RPMI7951 (cell line): ENCODE data around the gene CACNA1C. TPM values are rescaled to one million over a fixed set of nuclear protein-coding genes. Genes with fewer than 3 reads are reported as not detected.
"Not testable (repeated sequence)": the region's sequence is repeated elsewhere in the genome, so short reads cannot be mapped to it uniquely, and the experiment has no call there.

Experiments
- DNase-seq: peaks from one replicate; pipeline ENCODE4 v3.0.0-alpha.2; 2012; ENCODE audit warnings: low read depth
- total RNA-seq: library from RNA; depleted of rRNA; stranded (reverse); fragments of >200 nt; shearing (Covaris generic); gene quantifications from 2 replicates; pipeline ENCODE4 v1.2.3, GENCODE V29; 2014

Gene CACNA1C
- total RNA-seq, 1 experiment from 2014 or later, result 1.6 TPM

DNA sequence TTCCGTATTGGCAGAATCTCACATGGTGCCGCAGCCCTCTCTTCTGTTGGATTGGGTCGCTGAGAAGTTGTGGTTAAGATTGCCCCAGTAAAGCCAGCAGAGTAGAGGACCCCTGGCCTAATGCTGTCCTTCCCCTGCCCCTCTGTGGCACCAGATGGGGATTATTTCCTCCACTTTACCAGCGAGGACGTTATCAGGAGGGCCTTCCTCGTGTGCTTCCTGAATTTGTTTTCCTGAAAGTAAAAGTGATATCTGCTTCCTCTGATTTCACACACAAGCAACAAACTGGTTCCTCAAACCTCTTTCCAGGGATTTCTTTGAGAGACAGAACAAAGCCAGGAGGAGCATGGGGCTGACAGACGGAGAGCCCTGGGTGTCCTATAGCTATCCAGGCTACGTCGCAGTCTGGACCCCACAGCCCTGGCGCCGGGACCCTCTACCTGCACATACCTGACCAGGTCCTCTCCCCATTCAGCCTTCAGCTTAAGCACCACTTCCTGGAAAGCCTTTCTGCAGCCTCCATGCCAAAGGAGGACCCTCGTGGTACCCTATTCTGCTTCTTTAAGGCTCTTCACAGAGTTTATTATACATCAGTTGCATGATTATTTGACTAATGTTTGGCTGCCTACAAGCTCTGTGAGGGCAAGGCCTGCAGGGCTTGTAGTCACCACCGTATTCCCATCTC is 427.2 kb downstream of the CACNA1C start:
- no peak for DNase-seq

- DNase-seq, result no peak
These were observed 428.6 kb downstream of the CACNA1C start for GRCh38 chr12:2481346-2481745.

DNA sequence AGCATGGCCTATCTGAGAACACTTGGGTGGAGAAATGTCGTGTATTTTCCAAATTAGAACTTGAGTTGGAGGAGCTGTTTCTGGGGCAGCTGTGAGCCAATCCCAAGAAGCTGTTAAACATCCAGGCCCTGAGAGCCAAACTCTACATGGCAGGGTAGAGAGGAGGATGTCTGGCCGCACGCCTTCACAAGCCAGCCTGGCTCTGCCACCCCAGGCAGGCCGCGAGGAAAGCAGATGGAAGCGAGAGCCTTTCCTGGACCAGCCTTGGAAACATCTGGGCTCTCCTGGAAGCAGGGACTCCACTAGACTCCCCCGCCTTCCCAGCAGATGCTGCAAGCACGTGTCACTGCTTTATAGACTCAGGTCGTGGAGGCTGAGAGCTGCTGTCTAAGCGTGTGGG is 429.2 kb downstream of the CACNA1C start:
- peak; percentile 33 for DNase-seq

DNA sequence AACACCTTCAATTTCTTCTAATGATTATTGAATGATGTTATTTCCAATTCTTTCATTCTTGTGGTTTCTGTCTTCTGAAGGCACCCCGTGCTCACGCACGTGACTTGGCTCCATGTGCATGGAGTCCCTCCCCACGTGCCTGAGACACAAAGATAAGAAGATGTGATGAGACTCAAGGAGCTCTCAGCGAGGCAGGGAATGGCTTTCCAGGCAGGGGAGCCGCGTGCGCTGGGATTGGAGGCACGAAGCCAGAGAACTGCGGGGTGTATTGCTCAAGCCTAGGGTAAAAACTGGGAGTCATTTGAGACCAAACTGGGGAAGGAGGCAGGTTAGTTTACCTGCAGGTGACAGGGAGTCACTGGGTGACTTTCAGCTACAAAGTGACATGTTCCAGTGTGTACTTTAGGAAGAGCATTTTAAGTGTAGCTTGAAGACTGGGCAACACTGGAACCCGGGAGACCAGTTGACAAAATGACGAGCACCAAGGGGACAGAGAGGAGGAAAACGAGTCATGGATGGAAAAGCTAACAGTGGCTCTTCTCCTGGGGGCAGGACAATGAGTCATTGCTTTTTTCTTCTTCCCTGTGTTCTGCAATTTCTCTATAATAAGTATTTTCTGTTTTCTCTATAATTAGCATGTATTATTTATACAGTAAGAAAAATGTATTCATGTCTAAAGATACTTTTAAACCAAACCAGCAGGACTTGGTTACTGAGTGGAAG is 430.3 kb downstream of the CACNA1C start:
- DNase-seq, result no peak

DNA sequence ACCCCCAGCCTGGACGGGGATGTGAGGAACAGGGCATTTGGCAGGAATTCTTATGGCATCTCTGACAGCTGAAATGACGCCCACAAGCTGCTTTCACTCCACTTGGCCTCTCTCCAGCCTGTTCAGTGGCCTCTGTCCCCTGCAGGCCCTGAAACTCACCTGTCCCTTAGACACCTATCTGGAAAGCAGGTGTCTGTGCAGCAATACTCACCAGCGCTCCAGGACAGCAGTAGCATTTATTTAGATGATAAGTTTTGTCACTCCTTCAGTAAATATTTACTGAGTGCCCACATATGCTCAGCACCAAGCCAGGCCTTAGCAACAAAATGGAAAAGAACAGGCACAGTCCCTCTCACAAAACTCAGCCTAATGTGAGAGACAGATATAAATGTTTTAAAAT is 430.9 kb downstream of the CACNA1C start:
- DNase-seq, result no peak

DNA sequence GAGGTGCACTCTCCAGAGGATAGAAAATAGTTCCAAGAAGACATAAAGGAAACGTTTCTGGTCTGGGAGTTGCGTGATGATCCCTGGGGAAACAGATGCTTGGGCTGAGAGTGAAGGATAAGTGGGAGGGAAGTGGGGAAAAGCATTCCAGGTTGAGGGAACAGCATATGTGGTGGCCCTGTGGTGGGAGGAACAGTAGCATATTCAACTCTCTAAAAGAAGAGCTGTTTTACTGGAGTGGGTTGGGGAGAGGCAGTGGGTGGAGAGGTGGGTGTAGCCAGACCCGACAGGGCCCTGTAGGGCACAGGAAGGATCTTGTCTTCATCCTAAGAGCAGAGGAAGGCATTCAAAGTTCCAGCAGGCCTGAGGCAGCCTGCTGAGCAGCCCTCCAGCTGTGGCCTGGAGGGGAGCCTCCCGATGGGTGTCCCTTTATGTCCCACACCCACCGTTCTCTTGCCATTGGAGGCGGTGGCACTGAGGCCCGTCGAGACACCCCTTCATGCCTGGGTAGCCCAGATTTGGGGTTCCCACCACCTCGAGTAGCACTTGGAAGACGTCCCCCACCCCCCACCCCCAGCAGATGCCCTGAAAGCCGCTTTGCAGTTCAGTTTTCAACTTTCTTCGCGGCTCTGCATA is 431.5 kb downstream of the CACNA1C start:
- no peak for DNase-seq

- DNase-seq, result no peak
These were observed 432.9 kb downstream of the CACNA1C start for GRCh38 chr12:2485681-2486080.

DNA sequence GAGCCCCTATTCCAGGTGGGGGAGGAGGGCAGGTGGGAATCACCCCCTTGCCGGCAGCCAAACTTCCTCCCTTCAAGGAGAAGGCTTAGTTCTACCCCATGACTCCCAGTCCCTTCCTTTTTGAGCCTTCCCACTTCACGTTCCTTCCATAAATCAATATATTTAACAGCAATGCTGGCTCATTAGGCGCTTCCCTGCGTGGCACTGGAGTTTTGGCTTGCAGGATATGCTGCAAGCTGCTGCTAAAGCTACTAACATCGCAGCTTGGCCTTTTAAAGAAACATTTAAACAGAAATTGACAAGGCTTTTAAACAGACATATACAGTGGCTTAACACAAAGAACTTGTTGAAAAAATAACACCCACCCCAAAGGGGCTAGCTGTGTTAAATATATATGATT is 434.0 kb downstream of the CACNA1C start:
- DNase-seq, result no peak

GRCh38 chr12:2487278-2487677 is 434.5 kb downstream of the CACNA1C start:
- DNase-seq, result no peak

DNA sequence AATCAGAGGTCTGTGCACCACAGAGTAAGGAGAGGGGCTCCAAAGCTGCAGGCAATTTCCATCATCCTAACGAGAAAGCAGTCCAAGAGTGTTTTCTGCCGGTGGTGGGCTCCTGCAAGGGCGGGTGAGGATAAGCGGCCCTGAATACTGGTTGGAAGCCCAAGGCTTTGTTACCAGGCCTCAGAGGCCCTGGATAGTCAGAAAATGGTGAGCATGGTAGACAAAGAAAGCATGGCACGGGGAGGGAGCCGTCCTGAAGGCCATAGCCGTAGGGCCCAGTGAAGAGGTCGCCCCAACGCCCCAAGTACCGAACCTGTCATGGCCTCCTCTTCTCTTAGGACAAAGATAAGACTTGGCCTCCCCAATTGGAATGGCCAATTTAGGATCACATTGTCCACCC is 435.3 kb downstream of the CACNA1C start:
- DNase-seq, result no peak

GRCh38 chr12:2488596-2488995 is 435.8 kb downstream of the CACNA1C start:
- no peak for DNase-seq

GRCh38 chr12:2489275-2489674 is 436.5 kb downstream of the CACNA1C start:
- no peak for DNase-seq

DNA sequence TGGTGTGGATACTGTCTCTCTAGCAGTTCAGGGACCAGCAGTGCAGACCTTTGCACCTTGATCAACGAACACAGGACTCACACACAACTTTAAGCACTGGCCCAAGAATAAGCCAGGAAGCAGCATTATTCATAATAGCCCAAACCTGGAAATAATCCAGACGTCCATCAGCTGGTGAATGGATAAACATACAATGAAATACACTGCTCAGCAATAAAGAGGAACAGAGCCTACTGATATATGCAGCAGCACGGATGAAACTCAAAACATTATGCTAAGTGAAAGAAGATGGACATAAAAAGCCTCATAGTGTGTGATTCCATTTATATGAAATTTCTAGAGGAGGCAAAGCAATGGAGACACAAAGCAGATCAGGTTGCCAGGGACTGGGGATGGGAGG is 438.0 kb downstream of the CACNA1C start:
- DNase-seq, result no peak

GRCh38 chr12:2491349-2491748 is 438.6 kb downstream of the CACNA1C start:
- not testable (repeated sequence) for DNase-seq

- DNase-seq, result no peak
These were observed 439.4 kb downstream of the CACNA1C start for GRCh38 chr12:2492236-2492635.

- no peak for DNase-seq
These were observed 440.3 kb downstream of the CACNA1C start for GRCh38 chr12:2493086-2493485.

DNA sequence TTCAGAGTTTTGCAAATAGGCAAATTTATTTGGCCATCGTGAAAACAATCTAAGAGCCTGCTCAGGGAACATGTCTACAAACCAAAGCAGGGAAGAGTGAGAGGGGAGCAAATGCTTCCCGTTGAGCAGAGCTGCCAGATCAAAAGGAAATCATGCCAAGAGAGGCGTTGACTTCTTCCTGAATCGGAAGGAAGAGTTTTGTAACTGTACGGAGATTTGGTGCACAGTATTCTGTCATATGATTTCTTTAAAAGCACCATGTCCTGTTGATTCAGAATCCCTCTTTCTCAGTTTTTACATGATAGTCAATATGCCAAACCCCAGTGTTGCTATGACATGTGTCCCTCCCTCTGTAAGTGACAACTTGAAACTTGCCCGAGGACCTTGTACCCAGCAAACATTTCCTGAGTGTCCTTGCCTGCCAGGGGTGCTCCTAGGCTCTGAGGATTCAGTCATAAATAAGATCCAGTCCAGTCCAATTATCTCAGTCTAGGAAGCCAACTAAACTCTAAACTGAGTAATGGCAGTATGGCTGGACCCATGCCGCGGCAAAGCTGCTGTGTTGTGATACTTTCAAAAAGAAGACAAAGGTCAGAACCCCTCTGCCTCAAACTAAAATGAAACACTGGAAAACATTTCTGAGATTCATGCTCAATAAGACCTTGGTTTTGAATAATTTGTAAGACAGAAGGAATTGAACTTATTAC is 441.9 kb downstream of the CACNA1C start:
- DNase-seq, result no peak

DNA sequence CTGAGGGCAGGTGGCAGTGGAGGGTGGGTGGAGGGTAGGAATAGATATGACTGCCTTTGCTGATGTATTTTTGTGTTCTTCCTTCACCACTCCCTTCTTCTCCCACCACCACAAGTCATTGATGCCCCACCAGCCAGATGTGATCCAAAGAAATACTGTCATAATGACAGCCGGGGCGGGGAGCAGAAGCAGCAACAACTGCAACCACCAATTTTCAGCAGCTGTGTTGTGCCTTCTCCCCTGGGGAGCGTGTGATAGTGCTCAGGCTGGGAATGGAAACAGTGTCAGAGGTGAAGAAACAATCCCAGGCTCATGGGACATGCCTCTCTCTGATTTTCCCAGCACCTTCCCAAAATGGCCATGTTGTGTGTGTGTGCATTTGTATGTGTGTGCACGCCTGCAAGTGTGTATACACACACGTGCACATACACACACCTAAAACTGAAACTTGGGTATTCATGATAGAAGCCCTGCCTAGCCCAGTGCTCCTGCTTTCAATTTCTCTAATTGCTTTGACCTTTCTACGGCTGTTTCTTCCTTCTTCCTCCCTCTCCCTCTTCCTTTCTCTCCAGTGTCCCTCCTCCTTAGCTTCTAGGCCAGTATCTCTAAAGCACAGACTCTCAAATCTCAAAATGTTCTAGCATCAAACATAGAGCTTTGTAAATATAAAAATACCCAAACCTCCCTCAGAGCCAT is 442.8 kb downstream of the CACNA1C start:
- no peak for DNase-seq

DNA sequence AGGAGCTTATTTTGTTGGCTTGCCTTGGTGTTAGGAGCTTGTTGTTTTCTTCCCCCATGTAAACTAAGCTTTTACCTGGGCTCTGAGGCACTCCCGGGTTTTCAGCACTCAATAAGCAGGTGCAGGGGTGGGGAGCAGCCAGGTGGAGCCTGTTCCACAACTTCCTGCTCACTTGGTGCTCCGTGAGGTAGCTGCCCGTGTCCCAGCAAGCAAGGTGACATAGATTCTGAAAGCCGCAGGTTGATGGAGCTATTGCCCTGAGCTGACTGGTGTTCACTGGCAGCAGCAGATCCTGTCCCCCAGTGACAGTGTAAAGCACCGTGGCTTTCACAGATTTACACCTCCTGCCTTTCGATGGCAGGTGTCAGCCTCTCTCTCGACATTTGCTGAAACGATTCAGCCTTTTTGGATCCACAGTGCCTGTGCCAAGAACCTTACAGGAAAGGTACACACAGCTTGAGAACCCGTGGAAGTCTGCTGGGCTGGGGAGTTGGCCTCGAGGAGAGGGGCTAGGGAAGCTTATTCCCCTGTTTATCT is 446.2 kb downstream of the CACNA1C start:
- no peak for DNase-seq

DNA sequence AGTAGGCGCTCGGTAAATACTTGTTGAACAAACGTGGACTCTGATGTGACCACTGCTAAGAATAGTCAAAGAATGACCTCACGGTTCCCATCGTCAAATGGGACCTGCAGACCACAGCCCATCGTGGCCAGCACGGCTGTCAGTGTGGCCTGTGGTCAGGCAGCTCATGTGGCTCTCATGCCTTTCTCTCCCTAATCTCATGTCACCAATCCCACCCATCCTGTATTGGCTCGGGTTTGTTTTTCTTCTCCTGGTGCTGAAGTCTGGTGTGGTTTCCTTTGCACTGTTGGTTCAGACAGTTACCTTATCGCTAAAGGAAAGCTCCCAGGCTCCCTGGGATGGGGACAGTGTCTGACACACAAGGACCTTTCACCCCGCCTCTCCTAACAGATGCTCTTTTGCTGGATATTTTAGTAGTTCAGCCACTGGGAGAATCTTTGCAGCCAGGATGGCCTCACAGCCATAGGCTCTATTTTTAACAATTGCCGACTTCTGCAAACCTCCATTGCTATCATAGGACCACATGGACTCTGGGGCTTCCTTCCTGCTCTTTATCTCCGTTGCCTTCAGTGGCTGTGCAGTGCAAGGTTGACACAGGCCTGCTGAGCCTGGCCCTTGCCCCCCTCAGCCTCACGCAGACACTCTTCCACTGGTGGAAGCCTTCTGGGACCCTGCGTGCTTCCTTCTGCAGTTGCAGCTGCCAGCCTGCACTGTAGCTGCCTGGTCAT is 448.8 kb downstream of the CACNA1C start:
- peak; percentile 28 for DNase-seq

DNA sequence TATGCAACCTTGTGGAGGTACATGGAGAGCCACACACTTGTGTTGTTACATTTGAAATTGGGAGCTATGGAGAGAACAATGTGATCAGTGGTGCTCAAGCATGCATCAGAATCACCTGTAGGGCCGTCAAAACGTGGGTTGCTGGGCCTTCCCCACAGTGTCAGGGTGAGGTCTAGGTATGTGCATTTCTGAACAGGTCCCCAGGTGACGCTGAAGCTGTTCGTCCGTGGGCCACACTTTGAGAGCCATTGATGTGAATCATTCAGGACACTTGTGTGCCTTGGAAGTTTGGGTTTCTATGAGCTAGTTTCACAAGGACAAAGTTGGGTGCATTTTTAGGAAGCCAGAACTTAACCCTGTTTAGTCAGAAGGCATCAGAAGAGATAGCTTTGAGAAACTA is 450.2 kb downstream of the CACNA1C start:
- no peak for DNase-seq
